Mesendoderm (in vitro differentiated cells): ENCODE measurements around the gene RPE65. TPM values are rescaled to one million over a fixed set of nuclear protein-coding genes. Genes with fewer than 3 reads are reported as not detected.

ENCODE experiments used
- DNase-seq: peaks from one replicate; pipeline ENCODE4 v3.0.0; 2013
- H2AK5ac ChIP-seq: 2 replicates; pipeline ENCODE4 v1.6.1; 2013; ENCODE audit warnings: low read length, inconsistent platforms
- H2BK120ac ChIP-seq: 2 replicates; pipeline ENCODE4 v1.6.1; 2013; ENCODE audit warnings: low read depth, mild to moderate bottlenecking, low read length, moderate library complexity, mixed read lengths
- H2BK15ac ChIP-seq: replicated peaks from 2 replicates; pipeline ENCODE4 v1.6.1; 2013; ENCODE audit warnings: low read depth, mild to moderate bottlenecking, moderate library complexity
- H2BK5ac ChIP-seq: 2 replicates; pipeline ENCODE4 v1.6.1; 2013; ENCODE audit warnings: low read length, inconsistent platforms
- H3K18ac ChIP-seq: 2 replicates; pipeline ENCODE4 v1.6.1; 2013; ENCODE audit warnings: mild to moderate bottlenecking, low read length, mixed read lengths
- H3K23ac ChIP-seq: one replicate; pipeline ENCODE4 v1.6.1; 2013; ENCODE audit warnings: low read length
- H3K27ac ChIP-seq: 2 replicates; pipeline ENCODE4 v1.5.1; 2013; ENCODE audit warnings: low read depth, mild to moderate bottlenecking, inconsistent platforms, low read length, moderate library complexity
- H3K27me3 ChIP-seq: 2 replicates; pipeline ENCODE4 v1.6.1; 2013; ENCODE audit warnings: low read length, control low read depth, mild to moderate bottlenecking, inconsistent platforms; ENCODE audit not compliant: insufficient read depth, poor library complexity
- H3K36me3 ChIP-seq: 2 replicates; pipeline ENCODE4 v1.6.1; 2013; ENCODE audit warnings: low read length, inconsistent platforms; ENCODE audit not compliant: control insufficient read depth, insufficient read depth
- H3K4ac ChIP-seq: one replicate; pipeline ENCODE4 v1.6.1; 2013; ENCODE audit warnings: low read depth, mild to moderate bottlenecking, low read length, moderate library complexity
- H3K4me1 ChIP-seq: 2 replicates; pipeline ENCODE4 v1.6.1; 2013; ENCODE audit warnings: low read depth, low read length, inconsistent platforms; ENCODE audit not compliant: control insufficient read depth
- H3K4me2 ChIP-seq: 2 replicates; pipeline ENCODE4 v1.6.1; 2013; ENCODE audit warnings: low read length
- H3K4me3 ChIP-seq: 2 replicates; pipeline ENCODE4 v1.5.1; 2013; ENCODE audit warnings: mild to moderate bottlenecking, low read length
- H3K56ac ChIP-seq: one replicate; pipeline ENCODE4 v1.6.1; 2013; ENCODE audit warnings: low read length
- H3K79me1 ChIP-seq: 2 replicates; pipeline ENCODE4 v1.6.1; 2013; ENCODE audit warnings: low read length, inconsistent platforms
- H3K79me2 ChIP-seq: 2 replicates; pipeline ENCODE4 v1.6.1; 2013; ENCODE audit warnings: mild to moderate bottlenecking, low read length; ENCODE audit not compliant: control insufficient read depth, insufficient read depth
- H3K9ac ChIP-seq: 2 replicates; pipeline ENCODE4 v1.6.1; 2013; ENCODE audit warnings: low read length, inconsistent platforms
- H4K5ac ChIP-seq: one replicate; pipeline ENCODE4 v1.6.1; 2013; ENCODE audit warnings: low read length
- H4K8ac ChIP-seq: one replicate; pipeline ENCODE4 v1.6.1; 2013; ENCODE audit warnings: low read depth, mild to moderate bottlenecking, control low read depth, low read length, moderate library complexity
- small RNA-seq: library from polyadenylated mRNA; stranded (forward); fragments of <200 nt; extraction: miRNeasy Mini kit (QIAGEN cat#:217004); gene quantifications from one replicate; pipeline ENCODE3, GENCODE V24; 2013; ENCODE audit not compliant: insufficient read depth

The RPE65 gene

DNA sequence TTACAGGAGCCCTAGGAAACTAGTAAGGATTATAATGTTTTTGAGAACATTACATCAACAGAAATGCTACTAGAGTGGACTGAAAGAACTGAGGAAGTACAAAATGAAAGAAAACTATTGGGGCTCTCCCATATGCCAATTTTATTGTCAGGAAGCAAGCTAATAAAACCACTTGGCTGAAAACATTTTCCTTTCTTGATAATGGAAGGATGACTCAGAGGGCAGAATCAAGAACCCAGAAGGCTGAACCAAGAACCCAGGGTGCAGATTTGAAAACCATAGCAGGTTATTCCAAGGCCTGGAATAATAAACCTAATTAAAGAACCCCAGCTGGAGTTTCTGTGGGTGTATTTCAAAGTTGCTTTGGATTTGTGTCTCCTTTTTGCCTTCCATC lies 70.7 kb downstream of the RPE65 start:
- Histone ChIP-seq H3K9ac (no peak overlapping the region), H2AK5ac (no peak overlapping the region), H2BK15ac (no peak overlapping the region), H3K27ac (no peak overlapping the region), H4K8ac (no peak overlapping the region), H3K79me1 (no peaks in the 10 kb centered on the region), H3K56ac (no peak overlapping the region), H3K36me3 (no peaks in the 10 kb centered on the region), H3K4me2 (no peak overlapping the region), H2BK5ac (no peak overlapping the region), H3K4me1 (no peaks in the 10 kb centered on the region), H3K23ac (no peak overlapping the region), H3K27me3 (no peaks in the 10 kb centered on the region), H3K4ac (no peak overlapping the region), H3K18ac (no peak overlapping the region), H3K79me2 (no peaks in the 10 kb centered on the region), H2BK120ac (no peak overlapping the region), H4K5ac (no peak overlapping the region), H3K4me3 (no peak overlapping the region)
- DNase-seq, result no peak

Small RNAs within 50 kb of the gene (small RNA-seq; reads per million reads assigned to genes)
- not detected for gene AL139413.1
